Right lung (tissue), 5 donors: ENCODE measurements around the gene PHACTR2. TPM values are rescaled to one million over a fixed set of nuclear protein-coding genes. Genes with fewer than 3 reads are reported as not detected.
"Not testable (repeated sequence)": the region's sequence is repeated elsewhere in the genome, so short reads cannot be mapped to it uniquely, and the experiment has no call there.

Experiments used
- DNase-seq, 2 donors: peaks; one replicate each; pipeline ENCODE4 v3.0.0-alpha.2; 2013
- polyA plus RNA-seq, 5 donors: library from polyadenylated mRNA; unstranded; fragments of 120-200 nt; gene quantifications; one replicate each; pipeline versions ENCODE4 v1.2.1 to v1.2.3, GENCODE V29; 2013; ENCODE audit warnings: inconsistent platforms in 1 of 5, low replicate concordance in 1 of 5; ENCODE audit not compliant: insufficient read length in 5 of 5, insufficient read depth in 1 of 5

The PHACTR2 gene
- polyA plus RNA-seq, 5 donors = 29.4 to 51.5 (median 46.5) TPM

GRCh38 chr6:143857651-143858050 lies 179.9 kb downstream of the PHACTR2 start:
- no peak for DNase-seq

- no peak for DNase-seq
These were observed 182.3 kb downstream of the PHACTR2 start for GRCh38 chr6:143859891-143860660.

- no peak for DNase-seq
These were observed 186.0 kb downstream of the PHACTR2 start for GRCh38 chr6:143863771-143864170.

GRCh38 chr6:143864234-143864633 lies 186.5 kb downstream of the PHACTR2 start, which contains the start of gene ZC2HC1B:
ZC2HC1B (plus strand) TSS chr6:143864474; CDS start chr6:143864540, 66 bp downstream.
- DNase-seq = no peak

- no peak for DNase-seq
These were observed 189.5 kb downstream of the PHACTR2 start for GRCh38 chr6:143867236-143867635.

- DNase-seq = not testable (repeated sequence)
These were observed 191.0 kb downstream of the PHACTR2 start for GRCh38 chr6:143868808-143869207.

GRCh38 chr6:143871202-143871730 lies 193.5 kb downstream of the PHACTR2 start:
- DNase-seq = not testable (repeated sequence)

GRCh38 chr6:143872201-143872600 lies 194.4 kb downstream of the PHACTR2 start:
- DNase-seq = no peak

GRCh38 chr6:143873600-143873999 lies 195.8 kb downstream of the PHACTR2 start:
- not testable (repeated sequence) for DNase-seq

- not testable (repeated sequence) for DNase-seq
These were observed 196.7 kb downstream of the PHACTR2 start for GRCh38 chr6:143874503-143874902.

GRCh38 chr6:143877584-143878271 lies 200.0 kb downstream of the PHACTR2 start:
- DNase-seq = no peak

- DNase-seq = no peak
These were observed 200.6 kb downstream of the PHACTR2 start for GRCh38 chr6:143878272-143878760.

GRCh38 chr6:143880412-143880811 lies 202.6 kb downstream of the PHACTR2 start:
- DNase-seq = no peak

Other genes with a start within 250 kb of the PHACTR2 start
- gene ADAT2, start 227.3 kb upstream of the PHACTR2 start, polyA plus RNA-seq = 10 to 100 TPM; 25.1 to 38.9 (median 29.1) TPM
- 10 to 100 TPM; 26.3 to 42.7 (median 33.6) TPM for gene PEX3, start 227.2 kb upstream of the PHACTR2 start, polyA plus RNA-seq
- 10 to 100 TPM; 38.6 to 55.4 (median 54.1) TPM for gene FUCA2, start 166.2 kb upstream of the PHACTR2 start, polyA plus RNA-seq
- gene LTV1, start 165.4 kb downstream of the PHACTR2 start, polyA plus RNA-seq = 10 to 100 TPM; 37.9 to 45.1 (median 43.1) TPM
- gene ZC2HC1B, start 186.5 kb downstream of the PHACTR2 start, polyA plus RNA-seq = not detected